CD4-positive, alpha-beta T cell treated with Interleukin-1 beta for 1 hour (primary cell): Measurements from ENCODE around the gene PDK3.

Source experiments
- DNase-seq, 2 donors: peaks; one replicate each; pipeline ENCODE4 v3.0.0-alpha.2; 2020 to 2022

The PDK3 gene

GRCh38 chrX:24483596-24483995, 18.5 kb downstream of the PDK3 start:
- DNase-seq = no peak

GRCh38 chrX:24485323-24485722, 20.2 kb downstream of the PDK3 start:
- DNase-seq = no peak

DNA sequence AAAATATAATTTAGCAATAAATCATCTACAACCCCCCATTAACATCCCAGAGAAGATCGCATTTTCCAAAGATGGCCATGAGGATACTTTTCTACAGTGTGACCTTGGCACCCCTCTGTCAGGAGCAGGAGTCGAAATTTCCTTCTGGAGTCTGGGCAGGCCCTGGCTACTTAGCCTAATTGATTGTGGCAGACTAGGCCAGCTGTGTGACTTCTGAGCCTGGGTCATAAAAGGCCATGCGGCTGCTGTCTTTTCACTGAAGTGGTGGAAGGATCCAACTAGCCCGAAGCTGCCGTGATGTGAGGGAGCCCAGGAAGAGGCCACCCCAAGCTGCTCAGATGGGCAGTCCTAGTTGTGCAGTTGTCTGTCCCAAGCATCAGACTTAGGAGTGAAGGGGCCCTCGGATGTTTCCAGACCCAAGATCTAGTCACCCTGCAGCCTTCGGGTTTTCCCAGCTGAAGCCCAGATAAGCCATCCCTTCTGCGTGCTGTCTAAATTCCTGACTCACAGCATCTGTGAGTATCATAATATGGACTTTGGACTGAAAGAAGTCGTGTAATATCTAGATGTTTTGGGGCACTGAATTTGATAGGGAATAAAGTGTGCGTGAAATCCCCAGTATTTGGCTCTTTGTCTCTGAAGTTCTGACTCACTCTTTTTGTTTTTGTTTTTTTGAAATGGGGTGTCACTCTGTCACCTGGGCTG, 21.0 kb downstream of the PDK3 start:
- DNase-seq = no peak

GRCh38 chrX:24487571-24487970, 22.5 kb downstream of the PDK3 start:
- DNase-seq = no peak

DNA sequence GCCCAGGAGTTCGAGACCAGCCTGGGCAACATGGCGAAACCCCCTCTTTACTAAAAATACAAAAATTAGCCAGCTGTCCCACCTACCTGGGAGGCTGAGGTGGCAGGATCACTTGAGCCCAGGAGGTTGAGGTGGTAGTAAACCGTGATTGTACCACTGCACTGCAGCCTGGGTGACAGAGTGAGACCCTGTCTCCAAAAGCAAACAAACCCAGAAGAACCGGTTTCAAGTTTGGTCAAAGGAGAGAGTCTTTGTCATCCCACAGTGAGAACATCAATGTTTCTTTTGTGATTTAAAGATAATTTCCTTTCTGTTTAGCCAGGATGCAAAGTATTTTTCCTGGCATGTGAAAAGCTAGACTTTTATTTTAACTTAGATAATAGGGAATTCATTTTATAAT, 26.7 kb downstream of the PDK3 start:
- no peak for DNase-seq

- DNase-seq = no peak
Measured at GRCh38 chrX:24493740-24494581, 28.9 kb downstream of the PDK3 start.

GRCh38 chrX:24494647-24495075, 29.6 kb downstream of the PDK3 start:
- DNase-seq = no peak

DNA sequence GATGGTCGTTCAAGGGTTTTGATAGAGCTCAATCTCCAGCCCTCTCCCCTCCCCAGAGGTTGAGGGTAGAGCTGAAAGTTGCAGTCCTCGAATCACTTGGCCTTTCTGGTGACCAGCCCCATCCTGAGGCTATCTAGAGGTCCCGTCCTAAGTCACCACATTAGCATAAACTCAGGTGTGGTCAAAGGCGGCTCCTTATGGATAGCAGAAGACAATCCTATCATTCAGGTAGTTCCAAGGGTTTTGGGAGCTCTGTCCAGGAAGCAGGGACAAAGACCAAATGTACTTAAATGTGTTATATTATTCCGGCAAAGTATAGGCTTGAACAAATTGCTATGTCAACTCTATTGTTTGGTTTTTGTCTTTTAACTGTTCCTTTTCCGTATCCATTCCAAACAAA, 30.6 kb downstream of the PDK3 start:
- DNase-seq = no peak

DNA sequence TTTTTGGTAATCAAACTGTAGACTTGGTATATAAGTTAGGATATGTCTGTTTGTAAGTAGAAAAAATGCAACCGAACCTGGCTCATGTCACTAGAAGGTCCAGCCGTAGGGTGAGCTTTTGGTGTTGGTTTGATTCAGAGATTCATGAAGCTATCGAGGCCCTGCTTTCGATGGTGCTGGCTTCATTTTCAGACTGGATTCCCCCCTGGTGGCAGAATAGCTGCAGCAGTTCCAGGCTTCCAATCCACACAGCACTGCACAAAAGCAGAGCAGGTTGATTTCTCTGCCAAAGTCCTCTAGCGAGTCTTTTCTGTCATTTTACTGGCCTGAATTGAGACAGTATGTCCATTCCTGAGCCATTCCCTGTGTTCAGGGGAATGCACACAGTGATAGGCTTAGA, 33.1 kb downstream of the PDK3 start:
- peak; percentile 38 to 43 for DNase-seq

DNA sequence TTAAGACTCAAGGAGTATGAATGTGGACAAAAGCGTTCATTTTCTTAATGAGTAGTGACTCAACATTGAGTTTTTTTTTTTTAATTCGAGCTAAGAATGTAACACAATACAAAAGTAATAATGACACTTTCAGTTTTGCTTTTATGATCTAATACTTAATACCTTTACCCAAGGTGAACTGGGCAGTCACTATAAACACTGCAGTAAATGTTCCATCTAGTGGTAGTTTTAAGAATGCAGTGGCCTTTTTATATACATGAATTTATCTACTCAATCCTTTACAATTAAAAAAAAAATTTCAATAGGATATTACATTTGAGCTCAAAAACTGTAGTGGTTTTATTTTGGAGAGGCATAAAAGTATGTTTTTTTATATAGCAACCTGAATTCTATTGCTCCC, 33.9 kb downstream of the PDK3 start:
- peak in 1 of 2 donors; percentile 60 for DNase-seq

DNA sequence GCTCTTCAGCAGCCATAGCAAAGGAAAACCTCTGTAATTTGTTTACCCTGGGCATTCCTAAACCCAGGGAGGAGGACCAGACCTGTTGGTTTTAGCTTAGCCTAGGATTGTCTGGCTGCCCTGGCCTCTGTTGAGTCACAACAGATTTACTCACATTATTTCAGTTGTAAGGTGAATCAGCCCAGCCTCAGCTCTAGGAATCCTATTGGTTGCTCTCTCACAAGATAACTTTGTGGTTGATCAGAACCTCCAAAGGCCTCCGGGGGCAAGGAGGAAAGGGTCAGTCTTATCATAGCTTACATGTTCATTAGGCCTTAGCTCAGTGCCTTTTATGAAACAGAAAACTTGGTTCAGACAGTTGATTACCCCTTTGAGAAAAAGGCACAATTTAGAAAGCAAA, 41.0 kb downstream of the PDK3 start:
- DNase-seq = no peak

- no peak for DNase-seq
Measured at GRCh38 chrX:24508375-24508774, 43.3 kb downstream of the PDK3 start.

DNA sequence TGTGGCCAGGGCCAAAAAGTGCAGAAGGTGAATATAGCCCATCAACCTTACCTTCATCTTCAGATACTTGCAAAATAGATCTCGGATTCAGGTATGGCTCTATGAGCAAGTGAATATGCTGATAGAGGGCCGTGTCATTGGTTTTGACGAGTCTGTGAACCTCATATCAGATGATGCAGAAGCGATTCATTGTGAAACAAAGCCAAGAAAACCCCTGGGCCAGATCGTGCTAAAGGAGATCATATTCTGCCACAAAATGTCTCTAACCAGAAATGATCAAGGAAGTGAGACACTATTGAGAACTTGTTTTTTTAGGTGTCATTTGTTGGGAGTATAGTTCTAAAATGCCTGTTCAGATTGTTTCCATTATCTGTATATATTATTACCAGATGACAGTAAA, 48.3 kb downstream of the PDK3 start:
- DNase-seq = no peak

DNA sequence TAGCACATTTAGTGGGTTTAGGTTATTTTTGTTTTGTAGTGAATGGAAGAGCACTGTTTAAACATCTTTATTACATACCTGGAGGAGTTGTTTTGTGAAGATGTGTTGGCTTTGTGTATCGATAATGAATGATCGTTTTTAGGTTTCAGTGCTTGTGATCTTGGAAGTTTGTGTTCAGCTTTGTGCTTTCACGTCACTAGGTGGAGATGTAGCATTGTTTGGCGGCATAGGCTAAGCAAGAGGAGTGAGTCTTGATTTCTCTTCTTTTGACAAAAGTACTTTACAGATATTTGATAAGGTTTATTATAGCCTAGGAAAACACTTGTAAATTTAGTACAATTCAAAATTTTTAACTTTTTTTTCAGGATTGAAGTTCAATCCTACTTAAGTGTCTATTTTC, 50.4 kb downstream of the PDK3 start:
- DNase-seq = no peak

DNA sequence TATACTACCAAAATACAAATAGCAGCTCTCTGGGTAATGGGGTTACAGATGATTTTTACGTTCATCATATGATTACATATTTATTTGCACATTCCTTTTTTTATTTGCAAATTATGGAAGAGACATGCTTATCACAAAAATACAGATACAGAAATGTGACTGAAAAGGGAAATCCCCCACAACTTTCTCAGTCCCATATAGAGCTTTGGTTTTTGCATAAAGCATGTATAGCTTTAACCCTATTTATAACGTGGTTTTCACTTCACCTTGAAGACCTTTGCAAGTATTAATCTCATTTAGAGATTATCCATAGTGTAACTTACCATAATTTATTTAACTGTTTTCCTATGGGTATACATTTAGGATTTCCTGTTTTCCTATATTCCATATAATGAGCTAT, 55.4 kb downstream of the PDK3 start:
- DNase-seq = no peak

DNA sequence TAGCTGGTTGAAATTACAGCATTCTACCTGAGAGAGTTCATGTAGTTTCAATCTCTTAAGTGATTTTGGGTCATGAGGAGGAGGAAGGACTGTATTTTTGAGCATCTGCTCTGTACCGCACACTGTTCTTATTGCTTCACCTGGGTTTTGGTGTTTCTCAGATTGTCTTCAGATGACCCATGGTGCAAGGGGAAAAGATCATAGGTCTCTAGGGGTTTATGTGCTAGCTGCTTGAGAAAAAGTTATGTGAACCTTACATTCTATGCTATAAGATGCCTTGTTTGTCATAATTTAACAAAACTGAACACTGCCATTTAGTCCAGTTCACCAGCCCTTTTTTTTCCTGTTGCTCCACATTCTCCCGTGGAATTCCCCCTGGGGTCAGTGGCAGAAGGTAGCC, 60.4 kb downstream of the PDK3 start:
- DNase-seq = no peak

- no peak for DNase-seq
Measured at GRCh38 chrX:24526616-24527015, 61.5 kb downstream of the PDK3 start.

DNA sequence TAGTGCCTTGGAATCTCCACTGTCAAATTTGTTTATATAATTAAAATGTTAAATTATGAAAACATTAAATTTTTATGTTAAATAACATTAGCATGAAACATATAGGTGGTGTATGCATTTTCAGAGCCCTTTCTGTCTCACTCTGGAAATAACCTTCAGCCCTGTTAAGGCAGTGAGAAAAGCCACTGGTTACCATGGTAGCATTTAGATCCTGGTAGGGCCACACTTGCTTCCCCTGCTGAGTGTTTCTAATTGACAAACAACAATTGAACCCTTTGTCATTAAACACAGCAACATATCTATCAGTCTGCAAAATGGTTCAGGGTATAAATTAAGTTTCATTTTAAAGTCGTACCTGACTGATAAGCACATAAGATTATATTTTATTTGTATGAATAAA, 63.5 kb downstream of the PDK3 start:
- DNase-seq = no peak

DNA sequence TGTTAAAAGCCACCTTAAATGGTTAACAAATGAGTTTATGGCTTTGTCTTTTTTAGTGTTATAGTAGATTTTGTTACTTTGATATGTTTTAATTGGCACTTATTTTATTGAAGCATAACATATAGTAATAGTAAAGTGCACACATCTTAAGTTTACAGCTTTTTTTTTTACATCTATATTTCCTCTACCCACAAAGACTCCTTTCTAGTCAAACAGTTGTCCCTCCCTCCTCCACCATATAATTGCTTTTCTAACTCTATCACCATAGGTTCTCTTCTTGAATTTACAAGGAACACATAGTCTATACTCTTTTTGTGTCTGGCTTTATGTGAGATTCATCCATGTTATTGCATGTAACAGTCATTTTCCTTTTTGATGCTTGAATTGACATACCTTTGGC, 71.5 kb downstream of the PDK3 start:
- DNase-seq = no peak

- no peak for DNase-seq
Measured at GRCh38 chrX:24542756-24543155, 77.7 kb downstream of the PDK3 start.

DNA sequence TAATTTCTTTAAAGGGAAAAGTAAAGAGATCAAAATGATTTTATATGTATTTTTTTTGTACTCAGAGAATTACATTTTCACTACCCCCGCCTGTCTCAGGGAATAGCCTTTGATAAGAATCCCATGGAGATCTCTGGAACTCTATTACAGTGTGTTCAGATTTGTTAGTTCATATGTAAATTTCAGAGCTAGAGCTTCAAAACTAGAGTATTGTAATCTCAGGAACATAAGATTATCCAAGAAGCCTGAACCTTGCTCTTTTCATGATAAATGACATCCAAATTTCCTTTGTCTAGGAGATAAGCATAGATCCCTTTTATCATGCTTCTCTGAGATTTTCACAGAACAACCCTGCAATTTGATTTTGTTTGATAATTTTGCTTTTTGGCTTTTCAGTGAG, 82.9 kb downstream of the PDK3 start:
- no peak for DNase-seq

DNA sequence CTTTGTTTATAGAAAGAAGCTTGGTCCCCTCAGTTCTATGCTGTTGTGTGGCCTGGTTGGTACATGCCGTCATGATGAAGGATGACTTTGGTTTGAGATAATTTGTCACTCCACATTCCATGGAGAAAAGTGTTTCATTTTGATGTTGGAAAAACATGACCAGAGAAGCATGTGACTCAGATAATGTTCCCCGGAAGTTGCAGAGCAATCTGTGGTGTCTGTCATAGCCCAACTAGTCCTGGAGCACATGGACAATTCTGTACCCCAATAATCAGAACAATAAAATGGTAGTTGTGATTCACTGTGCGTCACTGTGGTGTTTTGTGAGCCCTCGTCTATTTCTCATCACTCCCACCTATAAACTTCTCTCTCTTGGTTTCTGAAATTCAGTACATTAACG, 85.1 kb downstream of the PDK3 start:
- no peak for DNase-seq

- DNase-seq = no peak
Measured at GRCh38 chrX:24553011-24553410, 87.9 kb downstream of the PDK3 start.

GRCh38 chrX:24561121-24561520, 96.0 kb downstream of the PDK3 start:
- DNase-seq = no peak
